Measurements from ENCODE around the gene MACROD2.
"Not testable (repeated sequence)": the region's sequence is repeated elsewhere in the genome, so short reads cannot be mapped to it uniquely, and the experiment has no call there.

The MACROD2 gene

GRCh38 chr20:15795305-15796019 is 1800.1 kb downstream of the MACROD2 start:
- DNase-seq (ENCODE audit: extremely low read depth in 1 of 2, low read depth in 1 of 2) = no peak

- no peak for DNase-seq (ENCODE audit: extremely low read depth in 1 of 2, low read depth in 1 of 2)
Observed at GRCh38 chr20:15799871-15800270, 1804.6 kb downstream of the MACROD2 start.

DNA sequence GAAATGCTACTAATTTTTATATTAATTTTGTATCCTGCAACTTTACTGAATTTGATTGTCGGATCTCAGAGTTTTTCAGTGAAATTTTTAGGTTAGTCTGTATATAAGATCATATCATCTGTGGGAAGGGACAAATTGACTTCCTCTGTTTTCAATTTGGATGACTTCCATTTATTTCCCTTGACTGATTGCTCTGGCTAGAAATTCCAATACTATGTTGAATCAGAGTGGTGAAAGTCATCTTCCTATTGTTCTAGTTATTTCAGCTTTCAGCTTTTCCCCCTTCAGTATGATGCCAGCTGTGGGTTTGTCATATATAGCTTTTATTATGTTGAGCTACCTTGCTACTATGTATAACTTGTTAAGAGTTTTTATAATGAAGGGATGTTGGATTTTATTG is 1806.7 kb downstream of the MACROD2 start:
- no peak for DNase-seq (ENCODE audit: extremely low read depth in 1 of 2, low read depth in 1 of 2)

GRCh38 chr20:15805154-15805553 is 1809.8 kb downstream of the MACROD2 start:
- DNase-seq (ENCODE audit: extremely low read depth in 1 of 2, low read depth in 1 of 2) = no peak

DNA sequence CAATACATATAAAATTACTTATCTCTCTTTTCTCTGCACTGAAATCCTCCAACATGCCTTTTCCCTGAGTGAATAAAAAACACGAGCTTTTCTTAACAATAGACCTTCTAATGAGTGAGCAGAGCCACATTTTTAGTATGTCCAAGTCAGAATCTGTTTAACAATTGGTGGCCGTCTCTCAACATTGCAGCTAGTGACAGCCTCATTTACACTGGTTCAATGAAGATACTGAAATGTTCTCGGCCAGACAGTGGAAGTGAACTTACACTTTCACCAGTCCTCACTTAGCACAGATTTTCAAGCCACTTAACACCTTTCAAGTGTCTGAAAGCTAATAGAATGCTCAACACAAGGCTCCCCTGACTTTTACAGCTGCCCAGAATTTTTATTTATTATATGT is 1810.8 kb downstream of the MACROD2 start:
- no peak for DNase-seq (ENCODE audit: extremely low read depth in 1 of 2, low read depth in 1 of 2)

DNA sequence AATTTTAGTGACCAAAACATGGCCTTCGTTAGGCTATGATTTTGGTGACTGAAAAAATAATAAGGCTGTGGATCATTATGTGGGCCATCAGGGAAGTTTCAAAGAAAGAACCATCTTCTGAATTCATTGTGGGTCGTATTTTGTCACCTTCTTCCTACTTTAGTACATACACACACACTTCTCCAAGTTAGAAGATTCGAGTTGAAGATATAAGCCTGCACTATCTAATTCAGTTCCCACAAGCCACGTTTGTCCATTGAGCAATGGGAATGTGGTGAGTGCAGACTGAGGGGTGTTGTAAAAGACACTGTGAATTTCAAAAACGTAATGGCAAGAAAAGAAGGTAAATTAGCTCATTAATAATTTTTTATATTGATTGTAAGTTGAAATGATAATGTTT is 1812.0 kb downstream of the MACROD2 start:
- DNase-seq (ENCODE audit: extremely low read depth in 1 of 2, low read depth in 1 of 2) = no peak

GRCh38 chr20:15807771-15808170 is 1812.5 kb downstream of the MACROD2 start:
- DNase-seq (ENCODE audit: extremely low read depth in 1 of 2, low read depth in 1 of 2) = not testable (repeated sequence)

- DNase-seq (ENCODE audit: extremely low read depth in 1 of 2, low read depth in 1 of 2) = no peak
Observed at GRCh38 chr20:15811951-15812350, 1816.6 kb downstream of the MACROD2 start.

- DNase-seq (ENCODE audit: extremely low read depth in 1 of 2, low read depth in 1 of 2) = no peak
Observed at GRCh38 chr20:15812696-15813095, 1817.4 kb downstream of the MACROD2 start.

GRCh38 chr20:15814360-15814759 is 1819.0 kb downstream of the MACROD2 start:
- DNase-seq (ENCODE audit: extremely low read depth in 1 of 2, low read depth in 1 of 2) = no peak

DNA sequence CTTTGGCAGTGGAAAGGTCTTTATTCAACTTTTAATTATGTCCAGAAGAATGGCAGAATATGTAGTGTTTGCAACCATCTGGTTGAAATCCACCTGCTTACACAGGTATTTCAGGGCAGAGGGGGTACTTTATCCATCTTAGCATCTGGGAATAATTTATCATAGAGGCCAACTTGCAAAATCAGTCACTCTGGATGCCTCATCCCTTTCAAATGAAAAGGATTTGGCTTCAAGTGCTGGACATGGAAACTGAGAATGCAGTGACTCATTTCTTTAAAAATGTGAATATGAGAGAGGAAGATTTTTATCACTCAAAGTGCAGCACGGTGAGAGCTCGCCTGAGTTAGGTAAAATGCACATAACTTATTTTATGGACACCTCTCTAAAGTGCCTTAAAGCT is 1819.6 kb downstream of the MACROD2 start:
- DNase-seq (ENCODE audit: extremely low read depth in 1 of 2, low read depth in 1 of 2) = no peak

DNA sequence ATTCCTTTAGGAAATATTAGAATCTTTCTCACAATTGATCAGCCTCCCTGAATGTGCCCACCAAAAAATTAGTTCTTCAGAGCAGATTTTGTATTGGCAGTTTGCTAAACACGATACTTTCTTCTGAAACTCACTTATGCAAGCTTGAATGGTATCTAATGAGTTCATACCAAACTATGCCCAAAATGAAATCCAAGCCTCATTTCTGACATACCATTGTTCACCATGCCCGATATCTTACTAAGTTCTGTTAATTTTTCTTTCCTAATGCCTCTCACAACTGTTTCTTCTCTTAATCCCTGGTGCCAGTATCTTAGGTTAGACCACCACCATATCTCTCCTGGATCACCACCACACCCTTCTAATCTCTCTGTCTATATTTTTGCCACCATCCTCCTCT is 1822.0 kb downstream of the MACROD2 start:
- DNase-seq (ENCODE audit: extremely low read depth in 1 of 2, low read depth in 1 of 2) = no peak

- no peak for DNase-seq (ENCODE audit: extremely low read depth in 1 of 2, low read depth in 1 of 2)
Observed at GRCh38 chr20:15818651-15819071, 1823.3 kb downstream of the MACROD2 start.

DNA sequence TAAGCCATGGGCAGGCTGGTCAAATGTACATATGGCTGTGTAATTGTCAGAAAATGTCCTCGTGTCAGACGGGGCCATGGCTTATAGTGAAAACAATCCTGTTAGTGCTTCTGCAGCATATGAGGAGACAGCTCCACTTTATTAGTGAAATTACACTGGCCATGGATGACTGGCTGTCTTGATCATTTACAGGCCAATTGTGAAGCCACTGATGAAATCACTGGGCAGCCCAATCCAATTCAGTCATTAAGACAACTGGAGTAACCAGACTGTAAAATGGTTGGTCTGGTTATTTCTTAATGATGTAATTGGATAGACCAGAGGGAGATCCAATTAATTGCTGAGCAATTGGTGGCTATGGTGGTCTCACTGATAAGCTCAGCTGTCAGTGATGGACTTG is 1828.4 kb downstream of the MACROD2 start:
- no peak for DNase-seq (ENCODE audit: extremely low read depth in 1 of 2, low read depth in 1 of 2)

- no peak for DNase-seq (ENCODE audit: extremely low read depth in 1 of 2, low read depth in 1 of 2)
Observed at GRCh38 chr20:15827628-15828027, 1832.3 kb downstream of the MACROD2 start.

- DNase-seq (ENCODE audit: extremely low read depth in 1 of 2, low read depth in 1 of 2) = no peak
Observed at GRCh38 chr20:15831201-15831600, 1835.9 kb downstream of the MACROD2 start.

DNA sequence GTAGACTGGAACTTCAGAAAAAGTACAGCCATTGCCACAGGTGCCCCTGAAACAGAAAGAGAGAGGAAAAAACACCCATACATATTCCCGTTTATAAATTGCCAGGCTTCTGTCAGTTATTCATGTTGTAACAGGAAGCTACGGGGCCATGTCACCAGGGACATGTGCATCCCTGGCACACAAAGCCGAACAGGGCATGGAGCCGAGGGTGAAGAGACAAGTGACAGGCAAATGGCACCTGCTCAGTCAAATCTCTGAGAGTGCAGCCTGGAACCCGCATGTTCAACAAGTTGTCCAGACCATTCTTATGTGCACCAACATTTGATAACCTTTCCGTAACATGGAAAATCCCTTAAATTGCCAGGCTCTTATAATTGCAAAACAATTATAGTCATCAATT is 1837.2 kb downstream of the MACROD2 start:
- no peak for DNase-seq (ENCODE audit: extremely low read depth in 1 of 2, low read depth in 1 of 2)

DNA sequence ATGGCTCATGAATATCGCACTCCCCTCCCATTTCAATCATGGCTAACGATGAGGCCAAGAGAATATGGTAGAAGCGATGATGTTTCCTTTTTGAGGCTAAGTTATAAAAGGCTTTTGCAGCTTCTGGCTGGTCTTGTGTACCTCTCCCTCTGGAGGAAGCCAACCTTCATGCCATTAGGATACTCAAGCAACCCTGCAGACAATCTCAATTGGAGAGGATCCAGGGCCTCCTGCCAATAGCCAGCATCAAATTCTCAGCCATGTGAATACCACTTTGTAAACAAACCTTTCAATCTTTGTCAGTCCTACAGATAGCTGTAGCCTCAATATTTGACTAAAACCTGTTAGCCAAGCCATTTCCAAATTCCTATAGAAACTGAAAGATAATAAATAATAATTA is 1839.5 kb downstream of the MACROD2 start:
- no peak for DNase-seq (ENCODE audit: extremely low read depth in 1 of 2, low read depth in 1 of 2)

GRCh38 chr20:15835811-15836210 is 1840.5 kb downstream of the MACROD2 start:
- no peak for DNase-seq (ENCODE audit: extremely low read depth in 1 of 2, low read depth in 1 of 2)

DNA sequence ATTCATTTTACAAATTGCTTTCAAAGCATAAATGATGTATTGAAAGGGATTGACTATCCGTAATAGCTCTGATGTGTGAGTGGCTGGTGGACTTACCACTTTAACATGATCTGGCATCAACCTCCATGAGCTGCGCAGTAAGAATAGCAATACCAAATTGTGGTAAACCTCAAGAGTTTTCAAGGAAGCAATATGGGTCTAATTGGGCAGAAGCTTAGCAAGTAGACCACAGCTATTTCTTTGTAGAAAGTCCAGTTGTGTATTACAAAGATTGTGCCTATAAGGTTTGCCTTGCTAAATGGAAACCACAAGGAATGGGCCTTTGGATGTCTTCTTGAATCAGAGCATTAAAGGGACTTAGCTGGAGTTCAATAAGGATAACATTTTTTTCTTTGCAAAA is 1841.3 kb downstream of the MACROD2 start:
- no peak for DNase-seq (ENCODE audit: extremely low read depth in 1 of 2, low read depth in 1 of 2)

- no peak for DNase-seq (ENCODE audit: extremely low read depth in 1 of 2, low read depth in 1 of 2)
Observed at GRCh38 chr20:15837563-15837962, 1842.2 kb downstream of the MACROD2 start.

GRCh38 chr20:15838466-15838865 is 1843.2 kb downstream of the MACROD2 start:
- DNase-seq (ENCODE audit: extremely low read depth in 1 of 2, low read depth in 1 of 2) = no peak

DNA sequence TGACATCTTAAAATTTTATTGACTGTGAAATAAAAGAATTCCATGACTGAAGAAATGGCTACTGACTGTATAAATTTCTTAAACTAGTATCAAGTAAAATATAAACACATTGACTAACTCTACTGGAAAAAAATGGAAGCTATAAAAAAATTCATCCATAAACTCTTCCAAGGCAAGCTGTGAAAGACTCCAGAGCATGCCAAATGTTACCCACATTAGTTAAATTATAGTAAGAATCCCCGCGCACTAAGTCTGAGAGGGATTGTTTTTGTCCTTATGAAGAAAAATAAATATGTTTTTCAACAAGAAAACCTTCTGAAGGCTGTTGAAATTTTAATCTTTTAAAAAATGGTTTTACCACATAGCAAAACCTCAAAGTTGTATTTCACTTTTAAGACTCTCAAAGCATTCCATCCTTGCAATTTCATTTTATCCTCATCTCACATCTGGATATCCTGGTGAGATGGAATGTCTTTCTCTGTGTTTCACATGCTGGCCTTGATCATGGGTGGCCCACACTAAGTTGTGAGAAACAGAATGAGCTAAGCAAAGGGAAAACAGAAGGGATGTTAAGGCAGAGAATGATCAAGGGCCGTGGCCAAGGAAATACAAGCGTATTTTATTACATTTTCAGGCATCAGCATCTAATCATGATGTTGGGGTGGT is 1845.5 kb downstream of the MACROD2 start:
- DNase-seq (ENCODE audit: extremely low read depth in 1 of 2, low read depth in 1 of 2) = no peak
